HG02798 (cell line): ENCODE data around the gene HSD11B1.

Source experiments
- ATAC-seq: cut with Tn5 transposase; IDR thresholded peaks from one replicate; pipeline ENCODE4 v1.9.1; 2021; ENCODE audit warnings: mild to moderate bottlenecking; ENCODE audit not compliant: unreplicated experiment, poor library complexity

Gene HSD11B1

GRCh38 chr1:209751627-209752231 lies 47.1 kb downstream of the HSD11B1 start:
- peak; percentile 49 for ATAC-seq

- no peak for ATAC-seq
These were observed 48.2 kb downstream of the HSD11B1 start for GRCh38 chr1:209752890-209753289.

- no peak for ATAC-seq
These were observed 50.6 kb downstream of the HSD11B1 start for GRCh38 chr1:209755256-209755655.

- peak; percentile 81 for ATAC-seq
These were observed 51.4 kb downstream of the HSD11B1 start, which contains the start of gene TRAF3IP3 for GRCh38 chr1:209755926-209756614. TSS of gene TRAF3IP3 (plus strand) at chr1:209756053. CDS start at chr1:209760040, 3,987 bp downstream.

- peak; percentile 34 for ATAC-seq
These were observed 52.2 kb downstream of the HSD11B1 start for GRCh38 chr1:209756615-209757445.

- ATAC-seq = no peak
These were observed 53.8 kb downstream of the HSD11B1 start for GRCh38 chr1:209758400-209758799.

- no peak for ATAC-seq
These were observed 55.2 kb downstream of the HSD11B1 start for GRCh38 chr1:209759829-209760359.

GRCh38 chr1:209761011-209761635 lies 56.5 kb downstream of the HSD11B1 start:
- no peak for ATAC-seq

- ATAC-seq = no peak
These were observed 61.4 kb downstream of the HSD11B1 start for GRCh38 chr1:209766051-209766450.

GRCh38 chr1:209767096-209767495 lies 62.5 kb downstream of the HSD11B1 start:
- ATAC-seq = no peak

GRCh38 chr1:209767706-209768105 lies 63.1 kb downstream of the HSD11B1 start:
- ATAC-seq = no peak

GRCh38 chr1:209768354-209768774 lies 63.7 kb downstream of the HSD11B1 start:
- ATAC-seq = peak; percentile 93

- peak; percentile 76 for ATAC-seq
These were observed 64.7 kb downstream of the HSD11B1 start for GRCh38 chr1:209769171-209769904.

GRCh38 chr1:209769971-209770370 lies 65.3 kb downstream of the HSD11B1 start:
- no peak for ATAC-seq

- ATAC-seq = no peak
These were observed 66.2 kb downstream of the HSD11B1 start for GRCh38 chr1:209770636-209771415.

GRCh38 chr1:209772126-209772525 lies 67.5 kb downstream of the HSD11B1 start:
- ATAC-seq = no peak

- peak; percentile 55 for ATAC-seq
These were observed 69.9 kb downstream of the HSD11B1 start for GRCh38 chr1:209774592-209774991.

GRCh38 chr1:209775678-209776077 lies 71.0 kb downstream of the HSD11B1 start:
- ATAC-seq = no peak

GRCh38 chr1:209777587-209777986 lies 72.9 kb downstream of the HSD11B1 start:
- no peak for ATAC-seq
